CD4-positive, alpha-beta memory T cell (primary cell): ENCODE results near the gene GNAS-AS1. TPM values are rescaled to one million over a fixed set of nuclear protein-coding genes. Genes with fewer than 3 reads are reported as not detected.
"Not testable (repeated sequence)": the region's sequence is repeated elsewhere in the genome, so short reads cannot be mapped to it uniquely, and the experiment has no call there.

ENCODE experiments used
- CTCF ChIA-PET: fragments of 350-600 bp; sonication (Branson Sonifier 250); formaldehyde crosslinking; loops from one replicate; lab custom pipeline; 2021; ENCODE audit warnings: inconsistent platforms; ENCODE audit not compliant: partially characterized antibody; lab: Charles Lee
- POLR2A ChIA-PET: fragments of 350-600 bp; sonication (Branson Sonifier 250); formaldehyde crosslinking; loops from one replicate; lab custom pipeline; 2021; ENCODE audit not compliant: partially characterized antibody; lab: Charles Lee
- DNase-seq, 5 donors: peaks; one replicate each; pipeline versions ENCODE4 v3.0.0 to v3.0.0-alpha.2; 2020 to 2022; ENCODE audit warnings: mixed read lengths in 1 of 5
- H3K27ac ChIP-seq: one replicate; pipeline ENCODE4 v1.7.0; 2013; ENCODE audit warnings: low read depth, low read length
- H3K27me3 ChIP-seq: 2 replicates; pipeline ENCODE4 v1.7.0; 2013; ENCODE audit warnings: mild to moderate bottlenecking, low read length, moderate library complexity; ENCODE audit not compliant: insufficient read depth
- H3K36me3 ChIP-seq: 2 replicates; pipeline ENCODE4 v1.7.0; 2013; ENCODE audit warnings: mild to moderate bottlenecking, low read length, moderate library complexity; ENCODE audit not compliant: insufficient read depth
- H3K4me1 ChIP-seq: 2 replicates; pipeline ENCODE4 v1.7.0; 2013; ENCODE audit warnings: mild to moderate bottlenecking, low read length, moderate library complexity; ENCODE audit not compliant: insufficient read depth
- H3K4me3 ChIP-seq, 2 donors: one replicate each; pipeline ENCODE4 v1.7.0; 2013; ENCODE audit warnings: low read length in 2 of 2, mild to moderate bottlenecking in 1 of 2
- H3K9me3 ChIP-seq, 2 donors: one replicate each; pipeline ENCODE4 v1.7.0; 2013; ENCODE audit warnings: low read length in 2 of 2, control low read depth in 1 of 2; ENCODE audit not compliant: control insufficient read depth in 1 of 2
- H3K27ac Mint-ChIP-seq, 7 donors: one replicate each; pipeline ENCODE4 v1.8.0; 2020 to 2021; ENCODE audit warnings: mixed read lengths in 7 of 7, mild to moderate bottlenecking in 6 of 7, inconsistent platforms in 3 of 7, moderate library complexity in 3 of 7
- H3K27me3 Mint-ChIP-seq, 2 donors: one replicate each; pipeline ENCODE4 v1.8.0; 2020 to 2021; ENCODE audit warnings: mixed read lengths in 2 of 2
- H3K36me3 Mint-ChIP-seq, 2 donors: one replicate each; pipeline ENCODE4 v1.8.0; 2020 to 2021; ENCODE audit warnings: mixed read lengths in 2 of 2, inconsistent platforms in 1 of 2, mild to moderate bottlenecking in 1 of 2
- H3K4me1 Mint-ChIP-seq, 4 donors: one replicate each; pipeline ENCODE4 v1.8.0; 2020 to 2021; ENCODE audit warnings: mixed read lengths in 4 of 4, mild to moderate bottlenecking in 1 of 4
- H3K4me3 Mint-ChIP-seq, 8 donors: one replicate each; pipeline ENCODE4 v1.8.0; 2020 to 2021; ENCODE audit warnings: mixed read lengths in 8 of 8, mild to moderate bottlenecking in 7 of 8, moderate library complexity in 6 of 8, inconsistent platforms in 3 of 8
- H3K9me3 Mint-ChIP-seq, 8 donors: one replicate each; pipeline ENCODE4 v1.8.0; 2020 to 2021; ENCODE audit warnings: mixed read lengths in 8 of 8, mild to moderate bottlenecking in 5 of 8, inconsistent platforms in 3 of 8, moderate library complexity in 1 of 8
- intact Hi-C: fragments of 100-400 bp; cut with micrococcal nuclease; formaldehyde crosslinking; loops from one replicate; pipeline ENCODE4 v1.15.1; 2023
- polyA plus RNA-seq, 2 donors: library from polyadenylated mRNA; unstranded; fragments of 300-500 nt; fragmentation: Illumina TruSeq; gene quantifications; one replicate each; pipeline ENCODE4 v1.2.3, GENCODE V29; 2021
- total RNA-seq, 2 experiments: library from RNA; stranded (reverse); gene quantifications; one replicate each; pipeline ENCODE4 v1.2.3, GENCODE V29; 2021

Gene GNAS-AS1
- total and polyA plus RNA-seq, 4 experiments from 2014 or later: 0.94 to 1.1 TPM; not detected in 2

DNA sequence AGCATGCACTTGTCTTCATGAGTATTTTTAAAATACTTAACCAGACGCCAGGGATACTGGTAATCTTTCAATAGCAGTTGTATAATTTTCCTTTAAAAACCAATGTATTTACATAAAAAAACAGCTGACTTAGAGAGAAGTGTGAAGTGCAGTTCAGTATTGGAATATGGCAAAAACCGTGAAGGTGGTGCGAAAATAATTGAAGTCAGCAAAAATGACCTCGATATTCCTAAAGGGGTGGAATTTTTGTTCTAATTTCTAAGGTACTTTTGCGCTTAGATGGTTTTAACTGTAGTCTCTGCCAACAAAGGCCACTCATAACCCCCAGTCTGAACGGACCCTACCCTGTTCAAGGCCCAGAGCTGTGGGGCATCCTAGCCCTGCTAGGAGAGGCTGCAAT lies 25.3 kb downstream of the GNAS-AS1 start:
- CTCF ChIA-PET: no interaction called here
- Mint-ChIP-seq H3K27ac (no peak overlapping the region), H3K36me3 (no peaks in the 10 kb centered on the region), H3K4me3 (no peak overlapping the region), H3K27me3 (no peaks in the 10 kb centered on the region), H3K9me3 (peaks cover 0 to 2% (median 0%) of the 10 kb centered on the region in 8 donors), H3K4me1 (no peaks in the 10 kb centered on the region)
- no peaks in the 10 kb centered on the region for H3K9me3 ChIP-seq
- DNase-seq: no peak
- POLR2A ChIA-PET: no interaction called here
- intact Hi-C loops: no loop called here
- H3K4me1 ChIP-seq: no peaks in the 10 kb centered on the region
- H3K27me3 ChIP-seq: no peaks in the 10 kb centered on the region
- no peak overlapping the region for H3K4me3 ChIP-seq
- no peaks in the 10 kb centered on the region for H3K36me3 ChIP-seq
- no peak overlapping the region for H3K27ac ChIP-seq

GRCh38 chr20:58824843-58825242 lies 25.9 kb downstream of the GNAS-AS1 start:
- Mint-ChIP-seq H3K27ac (no peak overlapping the region), H3K4me1 (no peaks in the 10 kb centered on the region), H3K36me3 (no peaks in the 10 kb centered on the region), H3K9me3 (peaks cover 0 to 2% (median 0%) of the 10 kb centered on the region in 8 donors), H3K4me3 (no peak overlapping the region), H3K27me3 (no peaks in the 10 kb centered on the region)
- Histone ChIP-seq H3K4me3 (no peak overlapping the region), H3K4me1 (no peaks in the 10 kb centered on the region), H3K27me3 (no peaks in the 10 kb centered on the region), H3K27ac (no peak overlapping the region), H3K9me3 (no peaks in the 10 kb centered on the region), H3K36me3 (no peaks in the 10 kb centered on the region)
- DNase-seq: no peak
- ChIA-PET CTCF (no interaction called here), POLR2A (no interaction called here)
- intact Hi-C loops: no loop called here

GRCh38 chr20:58822748-58823730 lies 27.7 kb downstream of the GNAS-AS1 start:
- no peak overlapping the region for H3K4me3 Mint-ChIP-seq
- H3K36me3 Mint-ChIP-seq: no peaks in the 10 kb centered on the region
- no peaks in the 10 kb centered on the region for H3K4me1 ChIP-seq
- ChIA-PET CTCF (no interaction called here), POLR2A (no interaction called here)
- H3K27me3 Mint-ChIP-seq: no peaks in the 10 kb centered on the region
- H3K27ac Mint-ChIP-seq: no peak overlapping the region
- H3K9me3 ChIP-seq: no peaks in the 10 kb centered on the region
- intact Hi-C loops: no loop called here
- no peaks in the 10 kb centered on the region for H3K27me3 ChIP-seq
- no peak overlapping the region for H3K27ac ChIP-seq
- no peak overlapping the region for H3K4me3 ChIP-seq
- no peaks in the 10 kb centered on the region for H3K4me1 Mint-ChIP-seq
- no peaks in the 10 kb centered on the region for H3K9me3 Mint-ChIP-seq
- DNase-seq: no peak
- no peaks in the 10 kb centered on the region for H3K36me3 ChIP-seq

- no peaks in the 10 kb centered on the region for H3K36me3 Mint-ChIP-seq
- CTCF ChIA-PET: no interaction called here
- intact Hi-C loops: no loop called here
These were observed 28.6 kb downstream of the GNAS-AS1 start for GRCh38 chr20:58822149-58822548.

GRCh38 chr20:58820515-58820914 lies 30.2 kb downstream of the GNAS-AS1 start:
- H3K9me3 Mint-ChIP-seq, H3K27me3 Mint-ChIP-seq, CTCF ChIA-PET, DNase-seq, H3K4me1 Mint-ChIP-seq, H3K36me3 Mint-ChIP-seq, H3K27ac Mint-ChIP-seq, H3K4me3 Mint-ChIP-seq, H3K36me3 ChIP-seq, H3K27me3 ChIP-seq, POLR2A ChIA-PET, intact Hi-C loops, H3K27ac ChIP-seq, H3K9me3 ChIP-seq, H3K4me1 ChIP-seq, H3K4me3 ChIP-seq: not testable (repeated sequence)

More at GRCh38 chr20:58822149-58822548, 28.6 kb downstream of the GNAS-AS1 start:
- no peaks in the 10 kb centered on the region for H3K4me1 Mint-ChIP-seq
- H3K36me3 ChIP-seq: no peaks in the 10 kb centered on the region
- no peaks in the 10 kb centered on the region for H3K9me3 Mint-ChIP-seq
- H3K27me3 Mint-ChIP-seq: no peaks in the 10 kb centered on the region
- no peak overlapping the region for H3K4me3 Mint-ChIP-seq
- no peak for DNase-seq
- H3K27ac ChIP-seq: no peak overlapping the region
- H3K27ac Mint-ChIP-seq: no peak overlapping the region
- POLR2A ChIA-PET: no interaction called here
- no peak overlapping the region for H3K4me3 ChIP-seq
- no peaks in the 10 kb centered on the region for H3K4me1 ChIP-seq
- no peaks in the 10 kb centered on the region for H3K27me3 ChIP-seq
- H3K9me3 ChIP-seq: no peaks in the 10 kb centered on the region

GRCh38 chr20:58819921-58820320 lies 30.8 kb downstream of the GNAS-AS1 start:
- Histone ChIP-seq H3K9me3 (no peaks in the 10 kb centered on the region), H3K36me3 (no peaks in the 10 kb centered on the region), H3K27ac (no peak overlapping the region), H3K27me3 (no peaks in the 10 kb centered on the region), H3K4me3 (no peak overlapping the region), H3K4me1 (no peaks in the 10 kb centered on the region)
- CTCF ChIA-PET: no interaction called here
- no peaks in the 10 kb centered on the region for H3K9me3 Mint-ChIP-seq
- H3K4me3 Mint-ChIP-seq: no peak overlapping the region
- H3K4me1 Mint-ChIP-seq: no peaks in the 10 kb centered on the region
- no peak overlapping the region for H3K27ac Mint-ChIP-seq
- intact Hi-C loops: no loop called here
- POLR2A ChIA-PET: no interaction called here
- no peak for DNase-seq
- H3K36me3 Mint-ChIP-seq: no peaks in the 10 kb centered on the region
- peaks cover 3 to 5% of the 10 kb centered on the region in 2 donors for H3K27me3 Mint-ChIP-seq

- no peak for DNase-seq
- Histone ChIP-seq H3K27ac (no peak overlapping the region), H3K36me3 (no peaks in the 10 kb centered on the region), H3K4me3 (no peak overlapping the region), H3K9me3 (no peaks in the 10 kb centered on the region), H3K27me3 (no peaks in the 10 kb centered on the region), H3K4me1 (no peaks in the 10 kb centered on the region)
- CTCF ChIA-PET: no interaction called here
- no peaks in the 10 kb centered on the region for H3K9me3 Mint-ChIP-seq
- peaks cover 5% of the 10 kb centered on the region in 2 donors for H3K27me3 Mint-ChIP-seq
- no peaks in the 10 kb centered on the region for H3K36me3 Mint-ChIP-seq
- H3K4me1 Mint-ChIP-seq: no peaks in the 10 kb centered on the region
- intact Hi-C loops: no loop called here
- H3K4me3 Mint-ChIP-seq: no peak overlapping the region
- H3K27ac Mint-ChIP-seq: peak overlapping the region in 1 of 7 donors; percentile 55
- POLR2A ChIA-PET: no interaction called here
These were observed 32.0 kb downstream of the GNAS-AS1 start for GRCh38 chr20:58818586-58819285.
